Measurements from ENCODE around the gene S100A6.
"Not testable (repeated sequence)": the region's sequence is repeated elsewhere in the genome, so short reads cannot be mapped to it uniquely, and the experiment has no call there.

S100A6 gene

GRCh38 chr1:153577624-153578051 is 41.8 kb upstream of the S100A6 start:
- TF ChIP-seq CTCF (IDR thresholded peaks at IDR 0.05; ENCODE audit: low read depth, low read length, missing control alignments): no peak
- H3K36me3 ChIP-seq (replicated peaks): no peaks in the 10 kb centered on the region

GRCh38 chr1:153577138-153577537 is 41.3 kb upstream of the S100A6 start:
- Histone ChIP-seq H3K27ac (no peak overlapping the region), H3K36me3 (replicated peaks) (no peaks in the 10 kb centered on the region), H3K4me3 (ENCODE audit: low read depth, low read length) (no peak overlapping the region), H3K27me3 (replicated peaks) (no peaks in the 10 kb centered on the region)
- no peak for DNase-seq
- TF ChIP-seq CTCF (IDR thresholded peaks at IDR 0.05; ENCODE audit: low read depth, low read length, missing control alignments): no peak
- in situ Hi-C loops (cut with HindIII; ENCODE audit: low pct_ligation_motif_present, low sequenced_read_pairs): no loop called here

More at GRCh38 chr1:153577624-153578051, 41.8 kb upstream of the S100A6 start:
- in situ Hi-C loops (cut with HindIII; ENCODE audit: low pct_ligation_motif_present, low sequenced_read_pairs): no loop called here
- Histone ChIP-seq H3K27ac (no peak overlapping the region), H3K4me3 (ENCODE audit: low read depth, low read length) (no peak overlapping the region), H3K27me3 (replicated peaks) (no peaks in the 10 kb centered on the region)
- no peak for DNase-seq

GRCh38 chr1:153575497-153575896 is 39.7 kb upstream of the S100A6 start:
- H3K27me3 ChIP-seq (replicated peaks); in situ Hi-C loops (cut with HindIII; ENCODE audit: low pct_ligation_motif_present, low sequenced_read_pairs); H3K4me3 ChIP-seq (ENCODE audit: low read depth, low read length); DNase-seq; H3K27ac ChIP-seq; H3K36me3 ChIP-seq (replicated peaks): not testable (repeated sequence)

GRCh38 chr1:153575081-153575491 is 39.3 kb upstream of the S100A6 start:
- H3K36me3 ChIP-seq (replicated peaks); H3K27ac ChIP-seq; H3K27me3 ChIP-seq (replicated peaks); DNase-seq; H3K4me3 ChIP-seq (ENCODE audit: low read depth, low read length); in situ Hi-C loops (cut with HindIII; ENCODE audit: low pct_ligation_motif_present, low sequenced_read_pairs): not testable (repeated sequence)

- DNase-seq: peak; percentile 34
- Histone ChIP-seq H3K27ac (peak overlapping the region; percentile 56), H3K27me3 (replicated peaks) (no peaks in the 10 kb centered on the region), H3K36me3 (replicated peaks) (no peaks in the 10 kb centered on the region), H3K4me3 (ENCODE audit: low read depth, low read length) (no peak overlapping the region)
- TF ChIP-seq CTCF (IDR thresholded peaks at IDR 0.05; ENCODE audit: low read depth, low read length, missing control alignments): no peak
- in situ Hi-C loops (cut with HindIII; ENCODE audit: low pct_ligation_motif_present, low sequenced_read_pairs): no loop called here
Measured at GRCh38 chr1:153573351-153573750, 37.6 kb upstream of the S100A6 start.

GRCh38 chr1:153572569-153573015 is 36.8 kb upstream of the S100A6 start:
- in situ Hi-C loops (cut with HindIII; ENCODE audit: low pct_ligation_motif_present, low sequenced_read_pairs): no loop called here
- Histone ChIP-seq H3K36me3 (replicated peaks) (no peaks in the 10 kb centered on the region), H3K4me3 (ENCODE audit: low read depth, low read length) (no peak overlapping the region), H3K27me3 (replicated peaks) (no peaks in the 10 kb centered on the region), H3K27ac (peak overlapping the region; percentile 56)
- TF ChIP-seq CTCF (IDR thresholded peaks at IDR 0.05; ENCODE audit: low read depth, low read length, missing control alignments): peak; percentile 94
- peak; percentile 74 for DNase-seq

GRCh38 chr1:153571706-153572105 is 35.9 kb upstream of the S100A6 start:
- Histone ChIP-seq H3K36me3 (replicated peaks) (no peaks in the 10 kb centered on the region), H3K27ac (no peak overlapping the region), H3K4me3 (ENCODE audit: low read depth, low read length) (no peak overlapping the region), H3K27me3 (replicated peaks) (no peaks in the 10 kb centered on the region)
- in situ Hi-C loops (cut with HindIII; ENCODE audit: low pct_ligation_motif_present, low sequenced_read_pairs): no loop called here
- no peak for TF ChIP-seq CTCF (IDR thresholded peaks at IDR 0.05; ENCODE audit: low read depth, low read length, missing control alignments)
- no peak for DNase-seq

Data from brain microvascular endothelial cell (primary cell).